ENCODE measurements around the gene MTHFD2L. TPM values are rescaled to one million over a fixed set of nuclear protein-coding genes. Genes with fewer than 3 reads are reported as not detected.

The MTHFD2L gene
- total RNA-seq, 2 donors from 2014 or later = 5.8 to 26.9 TPM

DNA sequence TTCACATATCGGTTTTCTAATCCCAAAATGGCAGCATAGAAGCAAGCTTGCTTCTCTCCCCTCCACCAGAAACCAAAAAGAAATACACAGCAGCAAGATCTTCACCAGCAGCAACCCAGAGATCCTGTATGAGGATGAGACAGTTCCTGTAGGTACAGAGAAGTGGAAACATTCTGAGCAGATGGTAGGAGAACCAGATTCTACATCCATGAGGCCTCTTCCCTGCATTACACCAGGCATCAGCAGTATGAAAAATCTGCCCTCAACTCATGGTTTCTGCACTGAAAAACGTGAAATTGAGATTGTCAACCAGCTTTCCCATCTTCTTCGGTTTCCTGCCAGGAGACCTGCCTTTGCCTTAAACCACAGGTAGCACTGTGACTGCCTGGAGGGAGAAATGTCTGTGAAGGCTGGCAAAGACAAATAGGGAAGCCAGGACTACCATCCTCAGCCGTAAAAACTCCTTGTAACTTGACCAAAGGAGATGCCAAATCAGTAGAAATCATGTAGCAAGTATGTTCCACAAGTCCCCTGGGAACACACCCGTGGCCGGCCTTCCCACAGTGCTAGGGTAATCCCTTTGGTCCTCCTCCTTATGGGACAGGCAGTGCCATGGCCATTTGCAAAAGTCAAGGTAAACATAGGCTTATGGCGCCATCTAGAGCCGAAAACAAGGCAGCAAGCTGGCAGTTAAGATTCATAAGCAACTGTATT, 24.0 kb upstream of the MTHFD2L start:
- Histone ChIP-seq H3K27me3 (replicated peaks; ENCODE audit: insufficient read depth) (no peaks in the 10 kb centered on the region), H3K4me3 (no peak overlapping the region), H3K27ac (no peak overlapping the region), H3K4me1 (ENCODE audit: control insufficient read depth in 1 of 2, low read depth in 2 of 2) (no peaks in the 10 kb centered on the region), H3K9me3 (no peaks in the 10 kb centered on the region), H3K36me3 (no peaks in the 10 kb centered on the region)
- ATAC-seq (ENCODE audit: insufficient number of reproducible peaks, low FRiP score, low read depth) (peak; percentile 86), DNase-seq (ENCODE audit: low spot score) (peak; percentile 50)
- TF ChIP-seq, protein P1, sequence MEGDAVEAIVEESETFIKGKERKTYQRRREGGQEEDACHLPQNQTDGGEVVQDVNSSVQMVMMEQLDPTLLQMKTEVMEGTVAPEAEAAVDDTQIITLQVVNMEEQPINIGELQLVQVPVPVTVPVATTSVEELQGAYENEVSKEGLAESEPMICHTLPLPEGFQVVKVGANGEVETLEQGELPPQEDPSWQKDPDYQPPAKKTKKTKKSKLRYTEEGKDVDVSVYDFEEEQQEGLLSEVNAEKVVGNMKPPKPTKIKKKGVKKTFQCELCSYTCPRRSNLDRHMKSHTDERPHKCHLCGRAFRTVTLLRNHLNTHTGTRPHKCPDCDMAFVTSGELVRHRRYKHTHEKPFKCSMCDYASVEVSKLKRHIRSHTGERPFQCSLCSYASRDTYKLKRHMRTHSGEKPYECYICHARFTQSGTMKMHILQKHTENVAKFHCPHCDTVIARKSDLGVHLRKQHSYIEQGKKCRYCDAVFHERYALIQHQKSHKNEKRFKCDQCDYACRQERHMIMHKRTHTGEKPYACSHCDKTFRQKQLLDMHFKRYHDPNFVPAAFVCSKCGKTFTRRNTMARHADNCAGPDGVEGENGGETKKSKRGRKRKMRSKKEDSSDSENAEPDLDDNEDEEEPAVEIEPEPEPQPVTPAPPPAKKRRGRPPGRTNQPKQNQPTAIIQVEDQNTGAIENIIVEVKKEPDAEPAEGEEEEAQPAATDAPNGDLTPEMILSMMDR (IDR thresholded peaks at IDR 0.05) = peak; percentile 75

DNA sequence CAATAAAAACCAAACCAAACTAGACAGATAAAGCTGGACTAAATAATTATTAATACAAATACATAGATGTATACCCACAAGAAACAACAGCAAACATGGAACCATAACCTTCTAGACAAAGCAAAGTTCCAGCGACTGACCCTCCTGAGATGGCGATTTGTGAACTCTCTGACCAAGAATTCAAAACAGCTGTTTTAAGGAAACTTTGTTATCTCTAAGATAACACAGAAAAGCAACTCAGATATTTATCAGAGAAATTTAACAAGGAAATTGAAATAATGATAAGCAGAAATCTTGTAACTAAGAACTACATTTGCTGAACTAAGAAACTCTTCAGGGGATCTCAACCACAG, 23.4 kb upstream of the MTHFD2L start:
- Histone ChIP-seq H3K27ac (no peak overlapping the region), H3K36me3 (no peaks in the 10 kb centered on the region), H3K4me1 (ENCODE audit: control insufficient read depth in 1 of 2, low read depth in 2 of 2) (no peaks in the 10 kb centered on the region), H3K4me3 (no peak overlapping the region), H3K9me3 (no peaks in the 10 kb centered on the region), H3K27me3 (replicated peaks; ENCODE audit: insufficient read depth) (no peaks in the 10 kb centered on the region)
- ATAC-seq (ENCODE audit: insufficient number of reproducible peaks, low FRiP score, low read depth) = no peak
- TF ChIP-seq, protein P1 (IDR thresholded peaks at IDR 0.05) = peak; percentile 5
- DNase-seq (ENCODE audit: low spot score) = no peak

DNA sequence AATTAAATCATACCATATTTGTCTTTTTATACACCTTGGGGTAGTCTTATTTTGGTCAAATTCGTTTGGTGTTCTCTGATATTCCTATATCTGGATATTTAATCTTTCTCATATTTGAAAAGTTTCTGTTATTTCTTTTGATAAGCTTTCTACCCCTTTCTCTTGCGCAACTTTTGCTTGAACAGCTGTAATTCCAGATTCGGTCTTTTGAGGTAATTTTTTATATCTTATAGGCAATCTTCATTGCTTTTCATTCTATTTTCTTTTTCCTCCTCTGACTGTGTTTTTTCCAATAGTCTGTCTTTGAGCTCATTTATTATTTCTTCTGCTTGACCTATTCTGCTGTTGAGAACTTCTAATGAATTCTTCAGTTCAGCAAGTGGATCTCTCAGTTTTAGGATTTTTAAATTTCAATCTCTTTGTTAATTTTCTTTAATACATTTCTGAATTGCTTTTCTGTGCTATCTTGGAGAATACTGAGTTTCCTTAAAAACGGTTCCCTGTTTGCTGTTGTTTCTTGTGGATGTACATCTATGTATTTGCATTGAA, 11.3 kb upstream of the MTHFD2L start:
- Histone ChIP-seq H3K4me1 (ENCODE audit: control insufficient read depth in 1 of 2, low read depth in 2 of 2) (no peaks in the 10 kb centered on the region), H3K9me3 (no peaks in the 10 kb centered on the region), H3K4me3 (no peak overlapping the region), H3K27me3 (replicated peaks; ENCODE audit: insufficient read depth) (no peaks in the 10 kb centered on the region), H3K27ac (no peak overlapping the region), H3K36me3 (no peaks in the 10 kb centered on the region)
- TF ChIP-seq, protein P1 (IDR thresholded peaks at IDR 0.05) = no peak
- no peak for ATAC-seq (ENCODE audit: insufficient number of reproducible peaks, low FRiP score, low read depth)
- no peak for DNase-seq (ENCODE audit: low spot score)

DNA sequence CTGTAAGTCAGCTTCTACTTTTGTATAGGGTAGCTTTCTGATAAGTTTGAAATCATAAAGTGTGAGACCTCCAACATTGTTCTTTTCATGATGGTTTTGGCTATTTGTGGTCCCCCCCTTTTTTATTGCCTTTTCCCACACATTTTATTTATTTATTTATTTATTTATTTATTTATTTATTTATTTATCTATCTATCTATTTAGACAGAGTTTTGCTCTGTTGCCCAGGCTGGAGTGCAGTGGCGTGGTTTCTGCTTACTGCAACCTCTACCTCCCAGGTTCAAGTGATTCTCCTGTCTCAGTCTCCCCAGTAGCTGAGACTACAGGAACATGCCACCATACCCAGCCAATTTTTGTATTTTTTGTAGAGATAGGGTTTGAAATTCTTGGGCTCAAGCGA, 9.7 kb upstream of the MTHFD2L start:
- Histone ChIP-seq H3K27me3 (replicated peaks; ENCODE audit: insufficient read depth) (no peaks in the 10 kb centered on the region), H3K36me3 (no peaks in the 10 kb centered on the region), H3K4me3 (no peak overlapping the region), H3K4me1 (ENCODE audit: control insufficient read depth in 1 of 2, low read depth in 2 of 2) (no peaks in the 10 kb centered on the region), H3K27ac (no peak overlapping the region), H3K9me3 (no peaks in the 10 kb centered on the region)
- TF ChIP-seq, protein P1 (IDR thresholded peaks at IDR 0.05) = no peak
- no peak for DNase-seq (ENCODE audit: low spot score)
- ATAC-seq (ENCODE audit: insufficient number of reproducible peaks, low FRiP score, low read depth) = no peak

DNA sequence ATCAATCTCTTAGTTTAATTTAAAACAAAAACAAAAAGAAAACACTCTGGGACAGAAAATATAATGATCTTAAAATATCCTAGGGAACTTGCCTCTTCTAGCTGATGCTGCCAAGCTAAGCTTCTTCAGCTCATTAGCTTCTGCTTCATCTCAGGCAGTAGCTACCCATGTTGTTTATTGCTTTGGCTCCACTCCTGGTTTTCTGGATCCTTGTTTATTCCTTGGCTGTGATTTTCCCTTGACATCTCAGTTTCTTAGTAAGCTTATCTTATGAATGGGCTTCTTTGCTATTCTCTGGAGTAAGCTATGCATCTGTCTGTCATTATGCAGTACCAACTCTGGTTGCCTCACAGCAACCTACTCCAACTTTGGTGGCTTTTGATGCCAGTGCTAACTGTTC, 5.1 kb upstream of the MTHFD2L start:
- H3K36me3 ChIP-seq = no peaks in the 10 kb centered on the region
- DNase-seq (ENCODE audit: low spot score) (no peak), ATAC-seq (ENCODE audit: insufficient number of reproducible peaks, low FRiP score, low read depth) (no peak)
- no peaks in the 10 kb centered on the region for H3K27me3 ChIP-seq (replicated peaks; ENCODE audit: insufficient read depth)
- peaks cover 0 to 6% of the 10 kb centered on the region in 2 donors for H3K4me1 ChIP-seq (ENCODE audit: control insufficient read depth in 1 of 2, low read depth in 2 of 2)
- H3K4me3 ChIP-seq = no peak overlapping the region
- H3K27ac ChIP-seq = no peak overlapping the region
- TF ChIP-seq, protein P1 (IDR thresholded peaks at IDR 0.05) = no peak
- H3K9me3 ChIP-seq = no peaks in the 10 kb centered on the region

Data from thoracic aorta (tissue), 2 donors.